Measurements from ENCODE around the gene ZFP14.
"Not testable (repeated sequence)": the region's sequence is repeated elsewhere in the genome, so short reads cannot be mapped to it uniquely, and the experiment has no call there.

ZFP14 gene

GRCh38 chr19:36330216-36330615 is 48.8 kb downstream of the ZFP14 start:
- no peak for DNase-seq

GRCh38 chr19:36329534-36329933 is 49.5 kb downstream of the ZFP14 start:
- not testable (repeated sequence) for DNase-seq

- not testable (repeated sequence) for DNase-seq
Observed at GRCh38 chr19:36326649-36327048, 52.4 kb downstream of the ZFP14 start.

GRCh38 chr19:36315164-36315563 is 63.8 kb downstream of the ZFP14 start:
- not testable (repeated sequence) for DNase-seq

- not testable (repeated sequence) for DNase-seq
Observed at GRCh38 chr19:36314053-36314452, 64.9 kb downstream of the ZFP14 start.

- DNase-seq: not testable (repeated sequence)
Observed at GRCh38 chr19:36311098-36311760, 67.8 kb downstream of the ZFP14 start.

- DNase-seq: not testable (repeated sequence)
Observed at GRCh38 chr19:36310416-36310990, 68.5 kb downstream of the ZFP14 start.

- not testable (repeated sequence) for DNase-seq
Observed at GRCh38 chr19:36309759-36310158, 69.2 kb downstream of the ZFP14 start.

GRCh38 chr19:36309309-36309708 is 69.7 kb downstream of the ZFP14 start:
- DNase-seq: not testable (repeated sequence)

- DNase-seq: not testable (repeated sequence)
Observed at GRCh38 chr19:36292317-36292716, 86.7 kb downstream of the ZFP14 start.

Measured in activated CD4-positive, alpha-beta T cell treated with anti-CD3 and anti-CD28 coated beads, Interleukin-10, Interleukin-2, amounts not matched to agents 100 ng/mL and 50 ng/mL, durations not matched to agents 16 hours and 8 hours (primary cell).